T-helper 17 cell (primary cell): ENCODE data around the gene RABGEF1. TPM values are rescaled to one million over a fixed set of nuclear protein-coding genes. Genes with fewer than 3 reads are reported as not detected.
A peak's percentile ranks its signal among the peaks of the same experiment; 100 is the strongest.
"Not testable (repeated sequence)": the region's sequence is repeated elsewhere in the genome, so short reads cannot be mapped to it uniquely, and the experiment has no call there.

Experiments used
- ATAC-seq: fragments of 150-1000 bp; cut with Tn5 transposase; 2 replicates; pipeline ENCODE4 v1.10.0; 2021; ENCODE audit warnings: mild to moderate bottlenecking, moderate library complexity
- DNase-seq, 3 donors: peaks; one replicate each; pipeline versions ENCODE4 v3.0.0 to v3.0.0-alpha.2; 2020 to 2021
- H3K9me3 ChIP-seq: one replicate; pipeline ENCODE4 v1.7.0; 2013; ENCODE audit warnings: low read length, mild to moderate bottlenecking; ENCODE audit not compliant: control insufficient read depth, poor library complexity, severe bottlenecking
- H3K27ac Mint-ChIP-seq: one replicate; pipeline ENCODE4 v1.8.0; 2022; ENCODE audit warnings: mild to moderate bottlenecking, moderate library complexity, mixed read lengths
- H3K27me3 Mint-ChIP-seq: one replicate; pipeline ENCODE4 v1.8.0; 2022; ENCODE audit warnings: mixed read lengths
- H3K36me3 Mint-ChIP-seq: one replicate; pipeline ENCODE4 v1.8.0; 2022; ENCODE audit warnings: low read depth, mixed read lengths
- H3K4me1 Mint-ChIP-seq: one replicate; pipeline ENCODE4 v1.8.0; 2022; ENCODE audit warnings: mild to moderate bottlenecking, mixed read lengths
- H3K4me3 Mint-ChIP-seq: one replicate; pipeline ENCODE4 v1.8.0; 2022; ENCODE audit warnings: mild to moderate bottlenecking, moderate library complexity, mixed read lengths
- total RNA-seq, 4 donors: library from RNA in 2 of 4; stranded (reverse) in 2 of 4; gene quantifications; one replicate each; pipeline ENCODE4 v1.2.3 and lab custom pipeline; 2022 to 2026

The RABGEF1 gene
- total RNA-seq, 2 donors from 2014 or later: 24.4 to 28.3 TPM

DNA sequence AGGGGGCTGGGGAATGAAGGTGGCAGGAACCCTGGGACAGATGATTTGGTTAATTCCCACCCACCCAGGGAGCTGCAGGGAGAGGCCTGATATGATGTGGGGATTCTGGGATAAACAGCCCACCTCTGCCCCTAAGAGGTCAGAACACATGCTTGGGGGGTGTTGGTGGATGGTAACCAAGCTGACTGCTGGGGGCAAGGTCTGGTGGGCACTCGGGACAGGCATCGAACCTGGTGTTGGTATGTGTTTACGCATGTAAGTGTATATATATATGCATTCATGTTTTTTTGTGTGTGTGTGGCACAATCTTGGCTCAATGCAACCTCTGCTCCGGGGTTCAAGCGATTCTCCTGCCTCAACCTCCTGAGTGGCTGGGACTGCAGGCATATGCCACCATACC is 99.8 kb downstream of the RABGEF1 start:
- no peaks in the 10 kb centered on the region for H3K9me3 ChIP-seq
- Mint-ChIP-seq H3K36me3 (no peaks in the 10 kb centered on the region), H3K4me3 (no peak overlapping the region), H3K27ac (no peak overlapping the region), H3K27me3 (no peaks in the 10 kb centered on the region), H3K4me1 (peaks cover 7% of the 10 kb centered on the region)
- DNase-seq: no peak
- ATAC-seq: no peak

DNA sequence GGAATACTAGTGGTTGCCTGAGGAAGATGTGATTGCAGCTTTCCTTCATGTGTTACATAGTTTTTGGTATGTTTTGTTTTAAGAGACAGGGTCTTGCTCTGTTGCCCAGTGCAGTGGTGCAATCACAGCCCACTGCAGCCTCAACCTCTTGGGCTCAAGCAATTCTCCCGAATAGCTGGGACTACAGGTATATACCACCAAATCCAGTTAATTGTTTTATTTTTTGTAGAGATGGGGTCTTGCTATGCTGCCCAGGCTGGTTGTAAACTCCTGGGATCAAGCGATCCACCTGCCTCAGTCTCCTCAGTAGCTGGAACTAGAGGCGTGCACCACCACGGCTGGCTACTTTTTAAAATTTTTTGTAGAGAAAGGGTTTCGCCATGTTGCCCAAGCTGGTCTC is 101.4 kb downstream of the RABGEF1 start:
- H3K9me3 ChIP-seq: no peaks in the 10 kb centered on the region
- Mint-ChIP-seq H3K36me3 (no peaks in the 10 kb centered on the region), H3K4me3 (no peak overlapping the region), H3K27me3 (no peaks in the 10 kb centered on the region), H3K27ac (no peak overlapping the region), H3K4me1 (peaks cover 10% of the 10 kb centered on the region)
- DNase-seq: no peak
- ATAC-seq: no peak

DNA sequence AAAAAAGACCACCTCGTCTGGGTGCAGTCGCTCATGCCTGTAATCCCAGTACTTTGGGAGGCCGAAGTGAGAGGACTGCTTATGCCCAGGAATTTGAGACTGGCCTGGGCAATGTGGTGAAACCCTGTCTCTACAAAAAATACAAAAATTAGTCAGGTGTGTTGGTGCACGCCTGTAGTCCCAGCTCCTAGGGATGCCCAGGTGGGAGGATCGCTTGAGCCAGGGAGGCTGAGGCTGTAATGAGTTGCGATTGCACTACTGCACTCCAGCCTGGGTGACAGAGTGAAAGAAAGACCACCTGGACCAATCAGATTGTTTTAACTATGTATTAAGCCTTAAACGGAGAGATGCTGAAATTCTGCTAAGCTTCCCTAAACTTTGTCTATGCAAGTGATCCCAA is 103.0 kb downstream of the RABGEF1 start:
- H3K9me3 ChIP-seq, H3K36me3 Mint-ChIP-seq, H3K27me3 Mint-ChIP-seq, ATAC-seq, DNase-seq: not testable (repeated sequence)
- Mint-ChIP-seq H3K27ac (peak overlapping the region; percentile 97), H3K4me1 (peaks cover 10% of the 10 kb centered on the region), H3K4me3 (peak overlapping the region; percentile 90)

- H3K4me1 Mint-ChIP-seq: peaks cover 10% of the 10 kb centered on the region
- H3K9me3 ChIP-seq: no peaks in the 10 kb centered on the region
- no peaks in the 10 kb centered on the region for H3K36me3 Mint-ChIP-seq
- H3K4me3 Mint-ChIP-seq: peak overlapping the region; percentile 90
- H3K27me3 Mint-ChIP-seq: no peaks in the 10 kb centered on the region
- ATAC-seq (peak; percentile 93), DNase-seq (peak; percentile 98 to 99 (median 98))
- peak overlapping the region; percentile 97 for H3K27ac Mint-ChIP-seq
Observed at GRCh38 chr7:66844552-66845378, 104.2 kb downstream of the RABGEF1 start.

DNA sequence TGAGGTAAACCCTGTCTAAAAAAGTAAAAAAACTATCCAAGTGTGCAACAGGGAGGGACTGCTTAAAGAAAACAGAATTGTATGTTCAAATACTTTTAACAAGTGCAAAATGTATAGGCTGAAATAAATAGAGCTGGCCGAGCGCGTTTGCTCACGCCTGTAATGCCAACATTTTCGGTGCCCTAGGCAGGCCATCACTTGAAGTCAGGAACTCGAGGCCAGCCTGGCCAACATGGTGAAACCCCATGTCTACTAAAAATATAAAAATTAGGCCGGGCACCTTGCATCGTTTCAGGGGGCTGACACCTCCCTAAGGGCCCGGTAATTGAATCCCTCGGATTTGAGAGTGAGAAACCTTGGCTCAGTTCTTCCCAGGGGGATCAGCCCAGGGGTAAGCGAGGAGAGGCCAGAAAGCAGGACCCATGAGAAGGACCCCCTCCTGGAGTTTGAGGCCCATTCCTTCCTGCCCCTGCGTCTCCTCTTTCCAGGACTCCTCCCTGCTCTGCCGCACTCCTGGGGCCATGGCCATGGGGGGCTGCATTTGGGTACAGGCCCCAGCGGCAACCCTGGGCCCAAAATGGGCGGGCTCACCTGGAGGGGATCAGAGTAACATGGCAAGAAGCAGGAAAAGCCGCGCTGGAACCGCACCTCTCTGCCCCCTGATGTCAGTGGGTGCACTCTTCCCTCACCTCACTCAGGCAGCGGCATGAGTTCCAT is 105.0 kb downstream of the RABGEF1 start:
- peak overlapping the region; percentile 97 for H3K27ac Mint-ChIP-seq
- ATAC-seq: no peak
- no peaks in the 10 kb centered on the region for H3K27me3 Mint-ChIP-seq
- DNase-seq: no peak
- H3K9me3 ChIP-seq: no peaks in the 10 kb centered on the region
- no peaks in the 10 kb centered on the region for H3K36me3 Mint-ChIP-seq
- H3K4me3 Mint-ChIP-seq: peak overlapping the region; percentile 90
- H3K4me1 Mint-ChIP-seq: peaks cover 10% of the 10 kb centered on the region

DNA sequence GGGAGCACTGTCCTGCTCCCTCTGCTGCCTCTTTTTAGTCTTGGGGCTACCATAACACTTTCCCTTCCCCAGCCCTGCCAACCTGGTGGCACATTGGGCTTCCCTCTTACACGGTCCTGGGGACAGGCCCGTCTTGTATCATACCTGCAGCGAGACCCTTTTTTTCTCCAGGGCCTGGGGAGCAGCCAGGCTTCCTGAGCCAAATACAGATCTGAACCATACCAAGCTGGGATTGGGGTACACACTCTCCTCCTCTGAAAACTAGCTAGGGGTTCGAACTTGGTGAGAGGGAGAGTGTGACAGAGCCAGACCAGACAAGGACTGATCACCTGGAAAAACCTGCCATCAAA is 105.5 kb downstream of the RABGEF1 start:
- not testable (repeated sequence) for H3K27me3 Mint-ChIP-seq, H3K9me3 ChIP-seq, H3K36me3 Mint-ChIP-seq, DNase-seq, ATAC-seq
- Mint-ChIP-seq H3K4me1 (peaks cover 10% of the 10 kb centered on the region), H3K4me3 (peak overlapping the region; percentile 76), H3K27ac (peak overlapping the region; percentile 97)

GRCh38 chr7:66847523-66847855 is 107.0 kb downstream of the RABGEF1 start:
- Mint-ChIP-seq H3K4me1 (peaks cover 10% of the 10 kb centered on the region), H3K27ac (peak overlapping the region; percentile 97)
- not testable (repeated sequence) for DNase-seq, H3K4me3 Mint-ChIP-seq, H3K9me3 ChIP-seq, H3K36me3 Mint-ChIP-seq, ATAC-seq, H3K27me3 Mint-ChIP-seq

- peak overlapping the region; percentile 43 for H3K27ac Mint-ChIP-seq
Observed at GRCh38 chr7:66847879-66848790, 107.6 kb downstream of the RABGEF1 start.

GRCh38 chr7:66859339-66859738 is 118.8 kb downstream of the RABGEF1 start:
- H3K27me3 Mint-ChIP-seq: no peaks in the 10 kb centered on the region
- DNase-seq (no peak), ATAC-seq (peak; percentile 44)
- no peaks in the 10 kb centered on the region for H3K9me3 ChIP-seq
- H3K4me1 Mint-ChIP-seq: peaks cover 25% of the 10 kb centered on the region
- peaks cover 8% of the 10 kb centered on the region for H3K36me3 Mint-ChIP-seq
- peak overlapping the region; percentile 98 for H3K27ac Mint-ChIP-seq
- H3K4me3 Mint-ChIP-seq: peak overlapping the region; percentile 88

More at GRCh38 chr7:66847879-66848790, 107.6 kb downstream of the RABGEF1 start:
- no peaks in the 10 kb centered on the region for H3K36me3 Mint-ChIP-seq
- DNase-seq: no peak
- ATAC-seq: no peak
- peaks cover 10% of the 10 kb centered on the region for H3K4me1 Mint-ChIP-seq
- no peaks in the 10 kb centered on the region for H3K9me3 ChIP-seq
- H3K27me3 Mint-ChIP-seq: no peaks in the 10 kb centered on the region
- no peak overlapping the region for H3K4me3 Mint-ChIP-seq

- Mint-ChIP-seq H3K4me3 (peak overlapping the region; percentile 88), H3K4me1 (peaks cover 27% of the 10 kb centered on the region), H3K36me3 (peaks cover 10% of the 10 kb centered on the region), H3K27ac (peak overlapping the region; percentile 98), H3K27me3 (no peaks in the 10 kb centered on the region)
- DNase-seq (no peak), ATAC-seq (peak; percentile 87)
- no peaks in the 10 kb centered on the region for H3K9me3 ChIP-seq
Observed at GRCh38 chr7:66859794-66860645, 119.5 kb downstream of the RABGEF1 start.

- peak overlapping the region; percentile 98 for H3K27ac Mint-ChIP-seq
- H3K4me3 Mint-ChIP-seq: no peak overlapping the region
- ATAC-seq: no peak
- no peaks in the 10 kb centered on the region for H3K9me3 ChIP-seq
- no peaks in the 10 kb centered on the region for H3K27me3 Mint-ChIP-seq
- no peak for DNase-seq
- H3K4me1 Mint-ChIP-seq: peaks cover 27% of the 10 kb centered on the region
- peaks cover 10% of the 10 kb centered on the region for H3K36me3 Mint-ChIP-seq
Observed at GRCh38 chr7:66860767-66861166, 120.2 kb downstream of the RABGEF1 start.
